ENCODE measurements around the gene UBASH3B. TPM values are rescaled to one million over a fixed set of nuclear protein-coding genes. Genes with fewer than 3 reads are reported as not detected.
"Not testable (repeated sequence)": the region's sequence is repeated elsewhere in the genome, so short reads cannot be mapped to it uniquely, and the experiment has no call there.

UBASH3B gene
- polyA plus RNA-seq, 5 donors: 4.3 to 6.0 (median 4.5) TPM

DNA sequence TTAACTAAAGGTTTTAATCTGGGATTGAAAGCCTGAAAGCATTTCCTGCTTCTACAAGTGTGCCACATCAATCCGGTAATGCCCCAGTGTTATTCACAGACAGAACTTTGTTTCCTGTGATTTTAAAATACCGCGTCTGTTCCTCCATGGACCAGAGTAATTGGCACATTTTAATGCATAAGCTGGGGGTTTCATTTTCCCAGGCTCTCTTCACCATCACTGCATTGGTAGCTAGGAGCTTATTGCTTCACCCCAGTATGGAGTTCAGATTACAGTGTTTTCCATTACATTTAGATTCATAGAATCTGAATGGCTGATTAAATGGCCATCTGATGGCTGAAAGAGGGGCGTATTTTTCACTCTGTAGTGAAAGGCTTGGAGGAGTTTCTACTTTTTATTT lies 157.1 kb downstream of the UBASH3B start:
- DNase-seq: no peak

DNA sequence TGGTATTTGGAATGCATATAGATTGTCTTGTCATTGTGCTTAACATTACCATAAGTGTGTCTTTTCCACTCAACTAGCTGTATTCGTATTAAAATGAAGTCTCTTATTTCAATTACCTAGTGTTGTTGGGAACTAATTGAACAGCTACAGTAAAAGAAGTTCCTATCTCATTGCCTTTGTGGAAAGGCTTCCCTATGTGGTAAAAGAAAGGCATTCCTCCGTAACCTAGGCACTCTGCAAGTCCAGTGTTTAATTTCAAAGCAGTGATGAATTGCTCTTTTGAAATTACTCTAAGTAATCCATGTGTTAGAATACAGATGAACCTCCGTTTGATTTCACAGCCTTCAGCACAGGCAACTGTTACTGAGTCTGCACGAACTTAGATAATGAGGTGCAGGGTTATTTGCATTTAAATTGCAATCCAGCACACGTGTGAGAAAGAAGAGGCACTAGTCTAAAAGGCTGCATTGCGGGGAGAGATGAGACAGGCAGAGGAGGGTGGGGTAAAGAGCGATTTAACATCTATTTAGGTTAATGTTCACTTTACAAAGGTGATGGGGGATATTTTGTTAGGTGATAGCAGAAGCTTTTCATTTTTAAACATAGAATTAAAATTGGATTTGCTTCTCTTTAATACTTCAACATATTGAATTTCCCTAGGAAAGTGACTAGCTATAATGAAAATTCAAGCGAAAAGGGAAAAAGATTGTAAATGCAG lies 157.8 kb downstream of the UBASH3B start:
- DNase-seq: no peak

DNA sequence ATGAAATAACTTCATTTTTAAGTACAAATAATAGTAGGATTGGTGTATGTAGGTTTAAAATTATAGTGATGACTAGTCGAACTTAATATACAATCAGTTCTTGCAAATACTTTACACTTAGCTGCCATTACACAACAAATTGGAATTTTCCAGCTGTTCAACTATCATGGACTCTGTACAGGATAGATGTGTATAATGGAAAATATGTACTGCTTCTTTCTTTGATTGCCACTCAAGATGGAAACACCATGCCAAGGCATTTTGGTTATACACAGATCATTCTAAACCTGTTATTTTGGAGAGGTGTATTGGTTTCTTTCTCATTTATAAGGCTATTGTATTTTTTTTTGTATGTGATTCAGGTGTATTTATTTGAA lies 158.4 kb downstream of the UBASH3B start:
- DNase-seq: no peak

DNA sequence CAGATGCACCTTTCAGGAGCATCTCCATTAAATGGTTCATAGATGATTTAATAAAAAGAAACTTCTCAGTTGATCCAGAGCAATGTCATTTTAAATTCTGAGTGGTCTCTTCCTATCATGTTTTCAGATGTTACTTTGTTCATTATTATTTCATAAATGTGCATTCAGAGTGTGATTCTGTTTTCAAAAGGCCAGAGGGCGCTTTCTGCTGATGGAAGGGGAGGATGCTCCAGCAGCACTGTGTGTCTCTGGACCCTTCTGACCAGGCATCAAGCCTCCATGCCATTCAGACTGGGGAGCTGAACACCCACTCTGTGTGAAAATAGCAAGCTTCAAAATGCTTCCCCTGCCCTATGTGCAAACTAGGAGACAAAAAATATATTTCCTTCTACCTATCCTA lies 158.9 kb downstream of the UBASH3B start:
- DNase-seq: no peak

DNA sequence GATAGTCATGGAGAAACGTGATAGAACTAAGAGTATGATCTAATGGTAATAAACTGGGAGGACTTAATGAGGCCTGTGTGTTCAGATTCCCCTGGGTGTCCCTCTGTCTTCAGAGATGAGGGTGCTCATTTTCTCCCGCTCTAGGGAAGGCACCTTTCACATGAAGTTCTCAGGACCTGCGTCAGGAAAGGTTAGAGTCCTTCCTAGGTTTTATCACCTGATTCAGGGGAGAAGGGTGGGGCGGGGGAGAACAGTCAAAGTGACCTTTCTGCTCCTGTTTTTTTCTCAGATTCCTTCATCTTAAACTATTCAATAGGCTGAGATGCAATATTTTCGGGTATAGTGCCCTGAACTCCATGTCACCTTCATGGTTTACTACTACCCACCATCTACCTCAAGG lies 160.4 kb downstream of the UBASH3B start:
- DNase-seq: no peak

DNA sequence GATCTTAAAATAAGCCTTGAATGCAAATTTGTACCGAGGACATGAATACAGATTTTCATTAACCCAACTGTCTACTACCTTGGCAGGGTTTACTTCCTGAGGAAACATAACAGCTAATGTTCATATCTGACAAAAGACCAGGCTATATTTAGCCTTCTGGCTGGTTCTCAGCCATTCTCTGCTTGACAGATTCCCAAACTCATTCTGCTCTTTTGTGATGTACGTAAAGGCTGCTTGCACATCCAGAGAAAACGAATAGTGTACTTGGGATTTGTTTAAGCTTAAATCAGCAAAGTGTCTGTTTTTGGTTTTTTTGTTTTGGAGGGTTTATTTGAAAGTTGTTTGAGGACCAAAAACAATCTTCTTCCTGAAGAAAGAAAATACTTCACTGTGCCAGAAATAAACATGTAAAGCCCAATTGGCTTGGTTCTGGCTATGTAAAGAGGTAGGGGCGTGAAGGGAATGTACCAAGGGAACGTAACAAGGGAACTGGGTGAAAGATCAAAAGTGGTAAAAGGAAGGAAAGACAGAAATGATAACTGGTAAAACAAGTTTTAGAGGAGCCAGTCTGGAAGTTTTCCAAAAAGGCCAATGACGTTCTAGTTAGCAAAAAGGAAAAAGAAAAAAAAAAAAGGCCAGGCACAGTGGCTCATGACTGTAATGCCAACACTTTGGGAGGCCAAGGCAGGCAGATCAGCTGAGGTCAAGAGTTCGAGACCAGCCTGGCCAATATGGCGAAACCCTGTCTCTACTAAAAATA lies 161.4 kb downstream of the UBASH3B start:
- peak; percentile 54 to 66 for DNase-seq

DNA sequence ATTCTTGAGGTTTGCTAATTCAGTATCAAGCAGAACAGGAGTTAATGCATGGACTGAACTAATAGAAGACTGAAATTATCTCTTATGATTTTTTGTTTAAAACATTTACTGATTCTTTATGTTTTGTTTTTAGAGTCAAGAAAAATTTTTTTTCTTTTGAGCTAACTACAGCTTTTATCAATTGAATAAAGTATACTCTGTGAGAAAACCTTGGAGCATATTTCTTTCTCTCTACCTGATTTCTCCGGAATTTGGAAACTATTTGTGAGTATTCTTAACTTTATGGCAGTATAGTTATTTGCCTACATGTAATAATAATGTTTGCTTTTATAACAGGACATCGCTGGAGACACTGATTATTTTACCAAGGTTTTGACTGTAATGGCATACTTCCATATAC lies 164.6 kb downstream of the UBASH3B start:
- DNase-seq: no peak

DNA sequence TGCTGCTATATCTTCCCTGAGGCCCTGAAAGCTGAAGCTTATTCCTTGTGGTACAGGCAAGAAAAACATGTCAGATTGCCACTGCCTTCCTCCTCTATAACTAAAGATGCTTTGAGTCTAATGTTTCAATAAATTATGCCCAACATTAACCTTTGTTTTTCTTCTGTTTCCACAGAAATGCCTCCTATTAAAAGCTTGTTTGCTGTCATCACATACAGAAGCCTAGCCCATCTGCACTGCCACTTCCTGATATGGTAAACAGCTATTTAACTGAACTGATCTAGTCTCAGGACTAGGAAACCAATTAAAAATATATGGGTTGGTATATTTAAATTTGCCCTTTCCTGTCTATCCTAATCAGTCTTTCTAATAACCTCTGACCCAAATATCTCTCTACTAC lies 165.6 kb downstream of the UBASH3B start:
- DNase-seq: no peak

DNA sequence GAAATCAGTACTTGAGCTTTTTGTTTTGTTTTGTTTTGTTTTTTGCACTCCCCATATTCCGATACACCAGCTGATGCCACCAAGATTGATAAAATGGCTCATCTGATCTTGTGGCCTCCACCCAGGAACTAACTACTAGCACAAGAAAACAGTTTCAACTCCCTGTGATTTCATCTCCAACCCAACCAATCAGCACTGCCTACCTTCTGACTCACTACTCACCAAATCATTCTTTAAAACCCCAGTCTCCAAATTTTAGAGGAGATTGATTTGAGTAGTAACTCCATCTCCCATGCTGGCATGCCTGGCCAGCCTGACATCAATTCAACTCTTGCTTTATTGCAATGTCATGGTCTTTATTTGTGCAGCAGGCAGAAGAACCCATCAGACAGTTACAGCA lies 166.7 kb downstream of the UBASH3B start:
- DNase-seq: no peak

DNA sequence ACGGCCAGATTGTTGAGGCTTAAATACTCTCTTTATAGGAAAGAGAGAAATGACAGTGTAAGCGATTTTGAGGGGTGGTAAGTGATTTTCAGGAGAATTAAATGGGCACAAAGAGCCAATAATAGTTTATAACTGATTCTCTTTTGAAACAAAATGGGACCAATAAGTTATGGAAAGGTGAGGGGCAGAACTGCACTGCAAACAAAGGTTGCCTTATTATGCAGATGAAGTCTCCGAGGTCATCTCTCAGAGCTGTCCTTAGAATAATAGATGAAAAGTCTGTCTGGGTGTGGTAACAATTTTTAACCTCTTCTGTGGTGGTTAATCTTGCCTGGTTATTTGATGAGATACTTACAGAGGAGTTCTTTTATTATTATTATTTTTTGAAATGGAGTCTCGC lies 168.0 kb downstream of the UBASH3B start:
- DNase-seq: no peak

DNA sequence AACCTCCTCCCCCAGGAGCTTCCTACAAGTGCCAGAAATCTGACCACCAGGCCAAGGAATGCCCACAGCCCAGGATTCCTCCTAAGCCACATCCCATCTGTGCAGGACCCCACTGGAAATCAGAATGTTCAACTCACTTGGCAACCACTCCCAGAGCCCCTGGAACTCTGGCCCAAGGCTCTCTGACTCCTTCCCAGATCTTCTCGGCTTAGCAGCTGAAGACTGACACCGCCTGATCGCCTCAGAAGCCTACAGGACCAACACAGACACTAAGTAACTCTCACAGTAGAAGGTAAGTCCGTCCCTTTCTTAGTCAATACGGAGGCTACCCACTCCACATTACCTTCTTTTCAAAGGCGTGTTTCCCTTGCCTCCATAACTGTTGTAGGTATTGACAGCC lies 173.8 kb downstream of the UBASH3B start:
- DNase-seq: not testable (repeated sequence)

DNA sequence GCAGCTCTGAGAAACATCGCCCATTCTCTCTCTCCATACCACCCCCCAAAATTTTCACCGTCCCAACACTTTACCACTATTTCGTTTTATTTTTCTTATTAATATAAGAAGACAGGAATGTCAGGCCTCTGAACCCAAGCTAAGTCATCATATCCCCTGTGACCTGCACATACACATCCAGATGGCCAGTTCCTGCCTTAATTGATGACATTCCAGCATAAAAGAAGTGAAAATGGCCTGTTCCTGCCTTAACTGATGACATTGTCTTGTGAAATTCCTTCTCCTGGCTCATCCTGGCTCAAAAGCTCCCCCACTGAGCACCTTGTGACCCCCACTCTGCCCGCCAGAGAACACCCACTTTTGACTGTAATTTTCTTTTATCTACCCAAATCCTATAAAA lies 176.8 kb downstream of the UBASH3B start:
- not testable (repeated sequence) for DNase-seq

DNA sequence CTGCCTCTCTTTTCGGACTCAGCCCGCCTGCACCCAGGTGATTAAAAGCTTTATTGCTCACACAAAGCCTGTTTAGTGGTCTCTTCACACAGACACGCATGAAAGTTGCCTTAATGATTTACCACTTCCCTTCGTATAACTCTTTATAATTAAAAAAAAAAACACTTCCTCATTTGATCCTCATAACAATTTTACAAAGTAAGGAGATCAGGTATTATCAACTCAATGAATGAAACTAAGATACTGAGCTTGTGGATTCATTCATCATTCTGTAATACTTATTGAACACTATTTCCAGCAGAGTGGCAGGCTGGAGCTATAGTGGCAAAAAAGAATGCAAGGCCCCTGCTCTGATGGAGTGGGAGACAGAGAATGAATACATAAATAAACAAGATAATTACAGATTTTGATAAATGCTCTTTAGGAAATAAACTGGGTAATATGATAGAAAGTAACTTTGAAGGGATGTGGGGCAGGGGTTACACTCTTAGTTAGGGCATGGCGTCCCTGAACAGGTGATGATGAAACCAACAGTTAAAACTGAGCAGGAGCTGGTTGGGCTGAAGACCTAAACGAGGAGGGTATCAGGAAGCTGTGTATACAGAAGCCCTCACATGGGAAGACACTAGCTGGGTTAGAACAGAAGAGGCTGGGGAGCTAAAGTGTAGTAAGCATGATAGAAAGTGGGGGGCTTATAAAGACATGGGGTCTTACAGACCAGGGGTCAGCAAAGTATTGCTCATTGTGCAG lies 177.4 kb downstream of the UBASH3B start:
- no peak for DNase-seq

DNA sequence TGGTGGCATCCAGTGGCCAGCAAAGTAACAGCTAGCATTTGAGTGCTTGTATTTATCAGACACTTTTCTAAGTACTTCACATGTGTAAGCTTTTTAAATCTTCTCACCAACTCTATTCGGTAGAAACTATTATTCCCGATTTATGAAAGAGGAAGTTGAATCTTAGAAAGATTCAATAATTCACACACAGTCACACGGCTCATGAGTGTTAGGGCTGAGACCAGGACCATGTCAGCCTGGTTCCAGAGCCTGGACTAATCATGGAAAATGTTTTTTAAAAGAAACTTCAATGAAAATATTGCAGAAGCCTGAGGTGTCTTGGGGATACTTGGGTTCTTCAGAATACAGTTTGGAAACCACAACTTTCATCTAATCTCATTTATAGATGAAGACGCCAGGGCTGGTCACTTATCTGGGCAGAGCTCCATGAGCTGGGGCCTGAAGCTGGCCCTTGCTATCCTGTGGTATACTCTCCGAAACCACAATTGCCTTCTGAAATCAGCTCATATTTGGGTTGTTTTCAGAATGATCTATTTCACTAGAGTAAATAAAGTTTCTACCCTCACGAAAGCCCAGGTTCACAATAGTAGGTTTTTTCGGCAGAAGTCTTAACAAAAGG lies 178.4 kb downstream of the UBASH3B start:
- no peak for DNase-seq

DNA sequence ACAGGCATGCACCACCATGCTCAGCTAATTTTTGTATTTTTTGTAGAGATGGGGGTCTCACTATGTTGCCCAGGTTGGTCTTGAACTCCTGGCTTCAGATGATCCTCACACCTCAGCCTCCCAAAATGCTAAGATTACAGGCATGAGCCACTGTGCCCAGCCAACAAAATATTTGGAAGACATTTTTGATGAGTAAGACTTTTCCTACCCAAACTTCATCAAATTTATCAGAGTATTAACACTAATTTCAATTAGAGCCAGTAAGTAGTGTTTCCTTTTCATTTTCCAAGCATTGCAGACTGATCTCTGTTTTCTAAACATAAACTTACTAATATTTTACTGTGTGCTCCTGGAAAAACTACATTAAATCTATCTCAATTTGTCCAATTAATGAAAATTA lies 181.4 kb downstream of the UBASH3B start:
- DNase-seq: no peak

DNA sequence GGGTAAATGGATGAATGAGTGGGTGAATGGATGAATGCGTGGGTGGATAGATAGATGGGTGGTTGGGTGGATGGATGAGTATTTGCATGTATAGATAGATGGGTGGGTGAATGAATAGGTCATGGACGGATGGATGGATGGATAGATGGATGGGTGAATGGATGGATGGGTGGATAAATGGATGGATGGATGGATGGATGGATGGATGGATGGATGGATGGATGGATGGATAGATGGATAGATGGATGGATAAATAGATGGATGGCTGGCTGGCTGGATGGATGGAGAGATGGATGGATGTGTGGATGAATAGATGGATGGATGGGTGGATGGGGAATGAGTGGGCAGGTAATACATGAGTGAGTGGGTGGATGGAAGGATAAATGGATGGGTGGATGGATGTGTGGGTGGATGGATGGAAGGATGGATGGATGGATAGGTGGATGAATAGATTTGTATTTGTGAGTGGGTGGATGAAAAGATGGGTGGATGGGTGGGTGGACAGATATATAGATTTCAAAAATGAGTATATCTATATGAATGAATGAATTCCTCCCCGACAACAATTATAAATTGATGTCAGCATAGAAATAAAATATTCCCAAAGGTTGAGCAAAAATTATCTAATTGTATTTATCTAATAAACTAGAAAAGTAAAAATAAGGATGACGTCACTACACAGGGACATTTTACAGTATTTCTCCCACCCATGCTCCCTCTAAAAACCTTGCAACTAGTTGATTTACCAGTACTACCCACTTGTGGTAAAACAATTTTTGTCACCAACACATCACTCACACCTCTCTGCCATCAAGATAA lies 182.2 kb downstream of the UBASH3B start:
- DNase-seq: no peak

DNA sequence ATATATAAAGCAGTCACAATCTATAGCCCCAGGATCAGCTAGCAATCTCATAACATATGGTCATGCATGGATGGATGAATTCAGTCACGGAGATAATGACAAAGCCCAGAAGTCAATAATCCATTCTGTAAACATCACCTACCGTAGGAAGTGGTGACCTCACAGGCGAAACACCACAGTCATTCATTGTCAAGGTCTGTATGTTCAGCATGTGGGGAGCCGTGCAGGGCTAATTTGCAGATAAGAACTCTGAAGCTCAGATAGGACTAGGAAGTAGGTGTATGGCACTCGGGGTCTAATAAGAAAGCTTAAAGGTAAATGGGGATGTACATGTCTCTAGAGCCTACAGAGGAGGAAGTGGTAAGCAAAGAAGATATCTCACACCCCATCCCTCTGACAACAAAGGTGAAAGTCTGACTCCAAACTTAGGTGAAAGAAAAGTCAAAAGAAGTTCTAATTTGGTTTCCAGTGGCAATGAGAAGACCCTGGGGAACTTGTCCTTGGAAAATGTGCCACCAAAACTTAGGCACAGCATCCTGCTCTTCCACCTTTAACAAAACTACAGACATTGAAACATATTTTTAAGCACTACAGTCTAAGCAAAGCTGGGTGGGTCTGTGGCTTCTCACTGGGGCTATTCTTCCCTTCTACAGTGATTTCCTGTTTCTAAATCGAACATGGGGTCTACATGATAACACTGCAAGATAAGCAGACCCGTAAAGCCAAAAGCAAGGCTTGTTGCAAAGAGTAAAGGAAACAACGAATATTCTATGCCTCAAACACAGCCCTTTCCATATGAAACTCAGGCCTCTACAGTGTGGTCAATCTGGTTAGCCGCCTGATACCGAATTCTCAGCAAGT lies 188.0 kb downstream of the UBASH3B start:
- no peak for DNase-seq

DNA sequence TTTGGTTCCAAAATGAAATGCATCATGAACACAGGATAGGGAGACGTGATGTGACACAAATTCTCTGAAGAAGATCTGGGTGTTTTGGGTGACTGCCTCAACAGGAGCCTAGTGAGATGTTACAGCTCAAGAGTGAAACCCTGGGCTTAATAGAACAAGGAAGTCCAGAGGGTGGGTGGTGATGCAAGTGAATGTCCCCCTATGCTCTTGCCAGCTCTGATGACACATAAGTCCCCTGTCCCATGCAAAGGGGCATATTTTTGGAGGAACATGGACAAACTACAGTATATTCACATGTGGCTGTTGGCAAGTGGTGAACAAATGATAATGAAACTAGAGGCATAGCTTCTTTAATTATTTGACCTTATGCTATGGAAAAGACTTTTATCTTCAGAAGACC lies 191.9 kb downstream of the UBASH3B start:
- no peak for DNase-seq

DNA sequence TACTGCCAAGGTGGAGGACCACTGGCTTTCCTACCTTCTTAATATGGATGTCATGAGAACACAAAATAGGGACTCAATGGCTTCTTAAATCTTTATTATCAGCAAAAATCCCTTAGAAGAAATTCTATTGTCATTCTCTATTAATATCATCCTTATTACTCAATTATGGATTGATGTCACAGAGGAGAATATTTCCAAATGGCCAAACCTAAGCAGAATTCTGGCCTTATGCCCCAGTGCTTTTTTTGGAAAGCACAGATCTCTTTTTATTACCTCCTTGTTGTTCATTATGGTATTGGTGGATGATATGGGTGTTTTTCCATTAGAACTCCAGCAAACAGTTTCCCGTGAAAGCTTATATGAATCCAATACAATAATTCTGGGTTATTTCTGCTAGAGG lies 192.7 kb downstream of the UBASH3B start:
- no peak for DNase-seq

DNA sequence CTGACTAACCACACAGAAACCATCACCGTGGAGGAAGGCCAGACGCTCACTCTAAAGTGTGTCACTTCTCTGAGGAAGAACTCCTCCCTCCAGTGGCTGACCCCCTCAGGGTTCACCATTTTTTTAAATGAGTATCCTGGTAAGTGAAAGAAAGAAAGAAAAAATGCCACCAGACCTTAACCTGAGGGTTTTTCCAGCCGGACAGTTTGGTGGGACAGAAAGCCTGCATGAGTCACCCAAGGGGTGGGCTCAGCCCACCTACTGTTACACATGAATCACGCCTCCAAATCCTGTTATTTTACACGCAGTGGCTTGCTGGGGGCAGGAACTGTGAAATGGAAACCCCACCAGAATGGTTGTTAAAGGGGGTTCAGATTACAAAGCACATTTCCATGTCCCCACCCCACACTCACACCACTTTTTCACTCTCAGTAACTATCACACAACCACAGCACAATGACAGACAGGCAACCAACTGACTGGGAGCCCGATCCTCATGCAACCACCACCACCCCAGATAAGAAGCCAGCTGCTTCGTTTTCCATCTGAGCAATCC lies 194.6 kb downstream of the UBASH3B start:
- no peak for DNase-seq
